ENCODE results near the gene PIN4. TPM values are rescaled to one million over a fixed set of nuclear protein-coding genes. Genes with fewer than 3 reads are reported as not detected.

Gene PIN4
- polyA plus RNA-seq, 2 of the 4 experiments (the other 2 are of a cell fraction): 43.4 to 105 TPM

GRCh38 chrX:72146527-72146926 lies 35.0 kb upstream of the PIN4 start:
- ChIA-PET CTCF (no interaction called here), POLR2A (interaction anchor here (1.0 kb wide), 1 partner anchor 35 kb away, joined by 3 read pairs; the partner anchor contains the start of gene PIN4)
- WGBS (ENCODE audit: missing lambda C conversion rate): 52% methylated on average over 2 of the region's 2 CpGs
- no peaks in the 10 kb centered on the region for H3K9me3 ChIP-seq
- no peak overlapping the region for H3K27ac ChIP-seq
- no peaks in the 10 kb centered on the region for H3K4me1 ChIP-seq
- DNase-seq (ENCODE audit: low read depth in 1 of 2, low spot score in 1 of 2) (no peak), FAIRE-seq (no peak), ATAC-seq (no peak)
- H3K4me2 ChIP-seq: no peak overlapping the region
- no peak overlapping the region for H3K4me3 ChIP-seq
- TF ChIP-seq NFE2L2 (conservative IDR thresholded peaks at IDR 0.05; ENCODE audit: low read length) (no peak), PHF8 (IDR thresholded peaks at IDR 0.05; ENCODE audit: borderline replicate concordance, low read depth) (no peak), NR3C1 (IDR thresholded peaks at IDR 0.05) (no peak), FOXS1 (CRISPR knock-in tag; IDR thresholded peaks at IDR 0.05) (no peak), SREBF2 (IDR thresholded peaks at IDR 0.05) (no peak)

- H3K4me3 ChIP-seq: no peak overlapping the region
- no peak for DNase-seq (ENCODE audit: low read depth in 1 of 2, low spot score in 1 of 2)
- no peak for FAIRE-seq
- 33% methylated on average over 3 of the region's 3 CpGs for WGBS (ENCODE audit: missing lambda C conversion rate)
- ATAC-seq: no peak
- H3K27ac ChIP-seq: no peak overlapping the region
- POLR2A ChIA-PET: no interaction called here
- TF ChIP-seq ZFP36 (IDR thresholded peaks at IDR 0.05; ENCODE audit: borderline replicate concordance, partially characterized antibody): peak; percentile 70
- no peak for TF ChIP-seq POLR2A (IDR thresholded peaks at IDR 0.05; ENCODE audit: low read length)
- CTCF ChIA-PET: no interaction called here
- H3K4me2 ChIP-seq: no peak overlapping the region
- 0 out of 3 replicates have a peak, but pooled peaks cover 9% of the 10 kb centered on the region for H3K9me3 ChIP-seq
- H3K4me1 ChIP-seq: no peaks in the 10 kb centered on the region
Measured at GRCh38 chrX:72158773-72159172, 22.8 kb upstream of the PIN4 start.

GRCh38 chrX:72159769-72160168 lies 21.8 kb upstream of the PIN4 start:
- no peak for DNase-seq (ENCODE audit: low read depth in 1 of 2, low spot score in 1 of 2)
- ChIA-PET POLR2A (no interaction called here), CTCF (no interaction called here)
- 0 out of 3 replicates have a peak, but pooled peaks cover 9% of the 10 kb centered on the region for H3K9me3 ChIP-seq
- no peak for ATAC-seq
- WGBS (ENCODE audit: missing lambda C conversion rate): 66% methylated on average over 10 of the region's 10 CpGs
- no peak overlapping the region for H3K4me3 ChIP-seq
- no peak overlapping the region for H3K4me2 ChIP-seq
- peak; percentile 70 for FAIRE-seq
- no peaks in the 10 kb centered on the region for H3K4me1 ChIP-seq
- no peak overlapping the region for H3K27ac ChIP-seq
- TF ChIP-seq HDAC2 (IDR thresholded peaks at IDR 0.05) (no peak), GATA3 (IDR thresholded peaks at IDR 0.05; ENCODE audit: borderline replicate concordance) (no peak), FOXS1 (CRISPR knock-in tag; IDR thresholded peaks at IDR 0.05) (no peak), RAD21 (conservative IDR thresholded peaks at IDR 0.05 in 1 of 2, IDR thresholded peaks at IDR 0.05 in 1 of 2) (no peak), ESRRA (IDR thresholded peaks at IDR 0.05; ENCODE audit: borderline replicate concordance, low read length) (no peak), PHF8 (IDR thresholded peaks at IDR 0.05; ENCODE audit: borderline replicate concordance, low read depth) (no peak), BHLHE40 (IDR thresholded peaks at IDR 0.05; ENCODE audit: low read depth, low read length) (no peak), CBX8 (IDR thresholded peaks at IDR 0.05) (no peak), EP300 (IDR thresholded peaks at IDR 0.05) (no peak), RNF2 (IDR thresholded peaks at IDR 0.05; ENCODE audit: borderline replicate concordance, low read depth) (no peak), KDM5A (IDR thresholded peaks at IDR 0.05) (no peak), ZC3H11A (IDR thresholded peaks at IDR 0.05) (no peak), FOSB (CRISPR knock-in tag; IDR thresholded peaks at IDR 0.05) (no peak)

GRCh38 chrX:72165551-72165950 lies 16.0 kb upstream of the PIN4 start:
- Histone ChIP-seq H3K4me2 (no peak overlapping the region), H3K4me3 (no peak overlapping the region), H3K27ac (no peak overlapping the region), H3K9me3 (no peaks in the 10 kb centered on the region), H3K4me1 (no peaks in the 10 kb centered on the region)
- FAIRE-seq (peak; percentile 79), DNase-seq (ENCODE audit: low read depth in 1 of 2, low spot score in 1 of 2) (no peak), ATAC-seq (no peak)
- ChIA-PET CTCF (no interaction called here), POLR2A (no interaction called here)
- 47% methylated on average over 4 of the region's 4 CpGs for WGBS (ENCODE audit: missing lambda C conversion rate)
- TF ChIP-seq GATA3 (IDR thresholded peaks at IDR 0.05; ENCODE audit: borderline replicate concordance) (no peak), EHF (CRISPR knock-in tag; IDR thresholded peaks at IDR 0.05) (no peak), RAD21 (conservative IDR thresholded peaks at IDR 0.05 in 1 of 2, IDR thresholded peaks at IDR 0.05 in 1 of 2) (no peak), CTCF (IDR thresholded peaks at IDR 0.05) (no peak), BHLHE40 (IDR thresholded peaks at IDR 0.05; ENCODE audit: low read depth, low read length) (no peak), RARB (CRISPR knock-in tag; IDR thresholded peaks at IDR 0.05) (no peak), HOXA7 (CRISPR knock-in tag; IDR thresholded peaks at IDR 0.05) (no peak), HOXB13 (CRISPR knock-in tag; IDR thresholded peaks at IDR 0.05; ENCODE audit: low read depth) (no peak), RFX5 (IDR thresholded peaks at IDR 0.05) (no peak), FOSL2 (IDR thresholded peaks at IDR 0.05) (no peak), FOSL2 (CRISPR knock-in tag; IDR thresholded peaks at IDR 0.05) (no peak), SMC3 (IDR thresholded peaks at IDR 0.05) (no peak), MAZ (IDR thresholded peaks at IDR 0.05; ENCODE audit: borderline replicate concordance, low read depth, low read length) (no peak), CBX2 (IDR thresholded peaks at IDR 0.05; ENCODE audit: borderline replicate concordance, low read depth) (no peak), REST (IDR thresholded peaks at IDR 0.05) (no peak), ZFP36 (IDR thresholded peaks at IDR 0.05; ENCODE audit: borderline replicate concordance, partially characterized antibody) (no peak)
